Measurements from ENCODE around the gene AP3S2.

AP3S2 gene

GRCh38 chr15:89908226-89908625 lies 14.4 kb upstream of the AP3S2 start:
- H3K79me2 ChIP-seq (ENCODE audit: insufficient read depth, low read length) = no peaks in the 10 kb centered on the region
- no peaks in the 10 kb centered on the region for H3F3A ChIP-seq (ENCODE audit: insufficient read depth)
- no peak overlapping the region for H3K27ac ChIP-seq (ENCODE audit: low read depth, low read length)
- H3K36me3 ChIP-seq (ENCODE audit: low read length) = no peaks in the 10 kb centered on the region
- TF ChIP-seq EZH2phosphoT487 (conservative IDR thresholded peaks at IDR 0.05; ENCODE audit: low read length) (no peak), CTCF (IDR thresholded peaks at IDR 0.05; ENCODE audit: insufficient read depth, low read length, poor library complexity, severe bottlenecking) (no peak)
- H3K4me3 ChIP-seq (ENCODE audit: insufficient read depth, low read length, poor library complexity, severe bottlenecking) = no peak overlapping the region
- H3K9ac ChIP-seq (ENCODE audit: low read length) = no peak overlapping the region
- no peaks in the 10 kb centered on the region for H3K9me2 ChIP-seq (replicated peaks; ENCODE audit: insufficient read depth, low read length)
- no peaks in the 10 kb centered on the region for H4K20me1 ChIP-seq (ENCODE audit: low read depth, low read length)
- no peaks in the 10 kb centered on the region for H3K27me3 ChIP-seq (ENCODE audit: low read length)
- H3K4me2 ChIP-seq (ENCODE audit: low read depth, low read length, poor library complexity, severe bottlenecking) = no peak overlapping the region
- no peaks in the 10 kb centered on the region for H3K9me3 ChIP-seq (ENCODE audit: insufficient read depth, low read length)
- H2AFZ ChIP-seq (ENCODE audit: low read depth, low read length, severe bottlenecking) = no peak overlapping the region

- Histone ChIP-seq H3F3A (ENCODE audit: insufficient read depth) (no peaks in the 10 kb centered on the region), H3K36me3 (ENCODE audit: low read length) (no peaks in the 10 kb centered on the region), H3K27me3 (ENCODE audit: low read length) (no peaks in the 10 kb centered on the region), H3K9me2 (replicated peaks; ENCODE audit: insufficient read depth, low read length) (no peaks in the 10 kb centered on the region), H3K27ac (ENCODE audit: low read depth, low read length) (no peak overlapping the region), H3K4me3 (ENCODE audit: insufficient read depth, low read length, poor library complexity, severe bottlenecking) (no peak overlapping the region), H3K9me3 (ENCODE audit: insufficient read depth, low read length) (no peaks in the 10 kb centered on the region), H4K20me1 (ENCODE audit: low read depth, low read length) (no peaks in the 10 kb centered on the region), H3K79me2 (ENCODE audit: insufficient read depth, low read length) (no peaks in the 10 kb centered on the region), H2AFZ (ENCODE audit: low read depth, low read length, severe bottlenecking) (no peak overlapping the region), H3K4me2 (ENCODE audit: low read depth, low read length, poor library complexity, severe bottlenecking) (no peak overlapping the region), H3K9ac (ENCODE audit: low read length) (no peak overlapping the region)
- TF ChIP-seq EZH2phosphoT487 (conservative IDR thresholded peaks at IDR 0.05; ENCODE audit: low read length) (no peak), CTCF (IDR thresholded peaks at IDR 0.05; ENCODE audit: insufficient read depth, low read length, poor library complexity, severe bottlenecking) (no peak)
Measured at GRCh38 chr15:89907289-89907688, 13.5 kb upstream of the AP3S2 start.

- H3K79me2 ChIP-seq (ENCODE audit: insufficient read depth, low read length) = no peaks in the 10 kb centered on the region
- no peak overlapping the region for H3K9ac ChIP-seq (ENCODE audit: low read length)
- no peaks in the 10 kb centered on the region for H4K20me1 ChIP-seq (ENCODE audit: low read depth, low read length)
- H3F3A ChIP-seq (ENCODE audit: insufficient read depth) = no peaks in the 10 kb centered on the region
- H3K36me3 ChIP-seq (ENCODE audit: low read length) = no peaks in the 10 kb centered on the region
- no peak overlapping the region for H3K4me2 ChIP-seq (ENCODE audit: low read depth, low read length, poor library complexity, severe bottlenecking)
- H3K27ac ChIP-seq (ENCODE audit: low read depth, low read length) = no peak overlapping the region
- H2AFZ ChIP-seq (ENCODE audit: low read depth, low read length, severe bottlenecking) = no peak overlapping the region
- no peak for TF ChIP-seq CTCF (IDR thresholded peaks at IDR 0.05; ENCODE audit: insufficient read depth, low read length, poor library complexity, severe bottlenecking)
- no peak for TF ChIP-seq EZH2phosphoT487 (conservative IDR thresholded peaks at IDR 0.05; ENCODE audit: low read length)
- H3K9me3 ChIP-seq (ENCODE audit: insufficient read depth, low read length) = no peaks in the 10 kb centered on the region
- no peak overlapping the region for H3K4me3 ChIP-seq (ENCODE audit: insufficient read depth, low read length, poor library complexity, severe bottlenecking)
- H3K9me2 ChIP-seq (replicated peaks; ENCODE audit: insufficient read depth, low read length) = no peaks in the 10 kb centered on the region
- H3K27me3 ChIP-seq (ENCODE audit: low read length) = no peaks in the 10 kb centered on the region
Measured at GRCh38 chr15:89905846-89906378, 12.1 kb upstream of the AP3S2 start.
